ENCODE measurements around the gene TAS1R3. TPM values are rescaled to one million over a fixed set of nuclear protein-coding genes. Genes with fewer than 3 reads are reported as not detected.

Gene TAS1R3
- total RNA-seq, 1 experiment from 2014 or later = 0.31 TPM

GRCh38 chr1:1292442-1292779 lies 38.7 kb upstream of the TAS1R3 start:
- POLR2A ChIA-PET = no interaction called here
- H3K27ac ChIP-seq (ENCODE audit: low read length) = no peak overlapping the region
- intact Hi-C loops (cut with micrococcal nuclease; ENCODE audit: unreplicated experiment) (no loop called here), in situ Hi-C loops (cut with HindIII; ENCODE audit: low pct_unique_long_range_greater_than_20kb, low sequenced_read_pairs) (no loop called here)
- ATAC-seq = no peak
- no peak overlapping the region for H3K4me3 ChIP-seq (ENCODE audit: low read depth in 2 of 2, low read length in 2 of 2)
- CTCF ChIA-PET = interaction anchor here (0.7 to 1.1 kb wide), 3 partner anchors 8 to 279 kb away, joined by 3 to 8 read pairs (median 3); partner anchors contain the start of gene ISG15
- no peaks in the 10 kb centered on the region for H3K27me3 ChIP-seq (ENCODE audit: control insufficient read depth, insufficient read depth, low read length)
- no peaks in the 10 kb centered on the region for H3K9me3 ChIP-seq (ENCODE audit: control insufficient read depth, insufficient read depth, low read depth, low read length)
- DNase-seq (ENCODE audit: low read depth, low spot score) = no peak
- no peaks in the 10 kb centered on the region for H3K36me3 ChIP-seq (ENCODE audit: control insufficient read depth, insufficient read depth, low read length)
- H3K4me1 ChIP-seq (ENCODE audit: control insufficient read depth, insufficient read depth, low read length) = peaks cover 12% of the 10 kb centered on the region
- TF ChIP-seq SIN3A (IDR thresholded peaks at IDR 0.05; ENCODE audit: borderline replicate concordance, insufficient read depth, low read depth, low read length) (no peak), POLR2AphosphoS5 (IDR thresholded peaks at IDR 0.05; ENCODE audit: low read depth, low read length) (no peak), TCF7L2 (IDR thresholded peaks at IDR 0.05; ENCODE audit: low read depth, low read length) (no peak), CTCF (IDR thresholded peaks at IDR 0.05) (no peak), REST (IDR thresholded peaks at IDR 0.05; ENCODE audit: insufficient read depth in 1 of 2, low read depth in 2 of 2, low read length in 1 of 2) (no peak)
- no TSS peak for BruUV-seq (replicated peaks)

GRCh38 chr1:1292851-1293250 lies 38.2 kb upstream of the TAS1R3 start:
- no peaks in the 10 kb centered on the region for H3K36me3 ChIP-seq (ENCODE audit: control insufficient read depth, insufficient read depth, low read length)
- H3K9me3 ChIP-seq (ENCODE audit: control insufficient read depth, insufficient read depth, low read depth, low read length) = no peaks in the 10 kb centered on the region
- H3K27me3 ChIP-seq (ENCODE audit: control insufficient read depth, insufficient read depth, low read length) = no peaks in the 10 kb centered on the region
- ChIA-PET POLR2A (no interaction called here), CTCF (no interaction called here)
- peaks cover 12% of the 10 kb centered on the region for H3K4me1 ChIP-seq (ENCODE audit: control insufficient read depth, insufficient read depth, low read length)
- H3K4me3 ChIP-seq (ENCODE audit: low read depth in 2 of 2, low read length in 2 of 2) = no peak overlapping the region
- no peak overlapping the region for H3K27ac ChIP-seq (ENCODE audit: low read length)
- BruUV-seq (replicated peaks) = no TSS peak
- DNase-seq (ENCODE audit: low read depth, low spot score) (no peak), ATAC-seq (no peak)
- TF ChIP-seq POLR2AphosphoS5 (IDR thresholded peaks at IDR 0.05; ENCODE audit: low read depth, low read length) (no peak), SIN3A (IDR thresholded peaks at IDR 0.05; ENCODE audit: borderline replicate concordance, insufficient read depth, low read depth, low read length) (no peak), REST (IDR thresholded peaks at IDR 0.05; ENCODE audit: insufficient read depth in 1 of 2, low read depth in 2 of 2, low read length in 1 of 2) (no peak), TCF7L2 (IDR thresholded peaks at IDR 0.05; ENCODE audit: low read depth, low read length) (no peak), CTCF (IDR thresholded peaks at IDR 0.05) (no peak)
- intact Hi-C loops (cut with micrococcal nuclease; ENCODE audit: unreplicated experiment) = no loop called here
- in situ Hi-C loops (cut with HindIII; ENCODE audit: low pct_unique_long_range_greater_than_20kb, low sequenced_read_pairs) = no loop called here
